Gastrocnemius medialis (tissue), 4 donors: ENCODE data around the gene XPNPEP3. TPM values are rescaled to one million over a fixed set of nuclear protein-coding genes. Genes with fewer than 3 reads are reported as not detected.

Source experiments
- ATAC-seq, 2 donors: fragments of 150-250 bp; one replicate each; pipeline ENCODE4 v1.9.1; 2016
- DNase-seq, 2 donors: peaks; one replicate each; pipeline ENCODE4 v3.0.0-alpha.2; 2019
- H3K27ac ChIP-seq, 4 donors: fragments of 200-600 bp; sonication (generic); 1 replicate in 1 of 4; 2 replicates in 3 of 4; pipeline ENCODE4 v1.5.1; 2016 to 2018; ENCODE audit warnings: mild to moderate bottlenecking in 2 of 4, moderate library complexity in 1 of 4
- H3K27me3 ChIP-seq, 3 donors: fragments of 200-600 bp; sonication (generic) in 2 of 3; 1 replicate in 1 of 3; 2 replicates in 2 of 3; pipeline versions ENCODE4 v1.5.1 to v1.6.0; 2016 to 2019; ENCODE audit warnings: mild to moderate bottlenecking in 1 of 3, moderate library complexity in 1 of 3
- H3K36me3 ChIP-seq, 2 donors: fragments of 200-600 bp; sonication (generic) in 1 of 2; one replicate each; pipeline ENCODE4 v1.5.1; 2017 to 2018
- H3K4me1 ChIP-seq, 2 donors: fragments of 200-600 bp; sonication (generic) in 1 of 2; one replicate each; pipeline ENCODE4 v1.5.1; 2016 to 2017; ENCODE audit warnings: mild to moderate bottlenecking in 2 of 2
- H3K4me3 ChIP-seq, 4 donors: fragments of 200-600 bp; sonication (generic) in 3 of 4; 1 replicate in 1 of 4; 2 replicates in 3 of 4; pipeline ENCODE4 v1.5.1; 2016 to 2019; ENCODE audit warnings: mild to moderate bottlenecking in 2 of 4
- H3K9me3 ChIP-seq, 3 donors: fragments of 200-600 bp; sonication (generic) in 2 of 3; 1 replicate in 1 of 3; 2 replicates in 2 of 3; pipeline ENCODE4 v1.5.1; 2016 to 2019
- CTCF ChIP-seq, 5 experiments: fragments of 450-650 bp in 3 of 5; fragments of 200-600 bp in 2 of 5; sonication (generic) in 2 of 5; IDR thresholded peaks in 4 of 5; conservative IDR thresholded peaks in 1 of 5; 1 replicate in 4 of 5; 2 replicates in 1 of 5; pipeline ENCODE4 v1.5.1; 2016 to 2019; ENCODE audit warnings: antibody characterized with exemption in 5 of 5, mild to moderate bottlenecking in 3 of 5, moderate library complexity in 3 of 5
- POLR2A ChIP-seq, 2 donors: fragments of 450-650 bp; IDR thresholded peaks; one replicate each; pipeline ENCODE4 v1.6.1; 2017; ENCODE audit warnings: antibody characterized with exemption in 2 of 2, mild to moderate bottlenecking in 2 of 2, moderate library complexity in 2 of 2
- in situ Hi-C, 4 donors: fragments of 200-750 bp; cut with MboI; loops; one replicate each; pipeline versions ENCODE4 v1.15.0 to v1.8.0; 2017; ENCODE audit warnings: low sequenced_read_pairs in 4 of 4
- intact Hi-C: fragments of 100-400 bp; cut with DNase I; formaldehyde crosslinking; loops from one replicate; pipeline ENCODE4 v1.15.1; 2023; ENCODE audit warnings: low total_unique reads
- total RNA-seq, 4 donors: library from RNA; depleted of rRNA; stranded (reverse); fragments of >200 nt; gene quantifications; one replicate each; pipeline versions ENCODE4 v1.1.0 to v1.2.3, GENCODE V29; 2016

Gene XPNPEP3
- total RNA-seq, 4 donors from 2014 or later, result 3.6 to 12.4 (median 7.4) TPM

- intact Hi-C loops (no loop called here), in situ Hi-C loops (no loop called here)
- Histone ChIP-seq H3K27ac (no peak overlapping the region), H3K36me3 (peaks cover 0 to 54% of the 10 kb centered on the region in 2 donors), H3K27me3 (no peaks in the 10 kb centered on the region), H3K9me3 (no peaks in the 10 kb centered on the region), H3K4me1 (no peaks in the 10 kb centered on the region), H3K4me3 (no peak overlapping the region)
- no peak for ATAC-seq
- TF ChIP-seq POLR2A (IDR thresholded peaks at IDR 0.05) (no peak), CTCF (IDR thresholded peaks at IDR 0.05 in 4 of 5, conservative IDR thresholded peaks at IDR 0.05 in 1 of 5) (no peak)
- no peak for DNase-seq
Observed at GRCh38 chr22:40972587-40972986, 115.6 kb downstream of the XPNPEP3 start.

GRCh38 chr22:40973144-40973543 lies 116.2 kb downstream of the XPNPEP3 start:
- H3K4me1 ChIP-seq, result no peaks in the 10 kb centered on the region
- H3K4me3 ChIP-seq, result no peak overlapping the region
- in situ Hi-C loops (no loop called here), intact Hi-C loops (no loop called here)
- DNase-seq (no peak), ATAC-seq (no peak)
- H3K36me3 ChIP-seq, result peaks cover 0 to 48% of the 10 kb centered on the region in 2 donors
- no peaks in the 10 kb centered on the region for H3K9me3 ChIP-seq
- no peak overlapping the region for H3K27ac ChIP-seq
- H3K27me3 ChIP-seq, result no peaks in the 10 kb centered on the region
- TF ChIP-seq POLR2A (IDR thresholded peaks at IDR 0.05) (no peak), CTCF (IDR thresholded peaks at IDR 0.05 in 4 of 5, conservative IDR thresholded peaks at IDR 0.05 in 1 of 5) (no peak)

GRCh38 chr22:40975366-40975765 lies 118.4 kb downstream of the XPNPEP3 start:
- in situ Hi-C loops (no loop called here), intact Hi-C loops (no loop called here)
- DNase-seq (no peak), ATAC-seq (no peak)
- Histone ChIP-seq H3K27ac (no peak overlapping the region), H3K9me3 (no peaks in the 10 kb centered on the region), H3K4me1 (no peaks in the 10 kb centered on the region), H3K36me3 (peaks cover 0 to 26% of the 10 kb centered on the region in 2 donors), H3K4me3 (no peak overlapping the region), H3K27me3 (no peaks in the 10 kb centered on the region)
- no peak for TF ChIP-seq POLR2A (IDR thresholded peaks at IDR 0.05)
- TF ChIP-seq CTCF (IDR thresholded peaks at IDR 0.05 in 4 of 5, conservative IDR thresholded peaks at IDR 0.05 in 1 of 5), result no peak

DNA sequence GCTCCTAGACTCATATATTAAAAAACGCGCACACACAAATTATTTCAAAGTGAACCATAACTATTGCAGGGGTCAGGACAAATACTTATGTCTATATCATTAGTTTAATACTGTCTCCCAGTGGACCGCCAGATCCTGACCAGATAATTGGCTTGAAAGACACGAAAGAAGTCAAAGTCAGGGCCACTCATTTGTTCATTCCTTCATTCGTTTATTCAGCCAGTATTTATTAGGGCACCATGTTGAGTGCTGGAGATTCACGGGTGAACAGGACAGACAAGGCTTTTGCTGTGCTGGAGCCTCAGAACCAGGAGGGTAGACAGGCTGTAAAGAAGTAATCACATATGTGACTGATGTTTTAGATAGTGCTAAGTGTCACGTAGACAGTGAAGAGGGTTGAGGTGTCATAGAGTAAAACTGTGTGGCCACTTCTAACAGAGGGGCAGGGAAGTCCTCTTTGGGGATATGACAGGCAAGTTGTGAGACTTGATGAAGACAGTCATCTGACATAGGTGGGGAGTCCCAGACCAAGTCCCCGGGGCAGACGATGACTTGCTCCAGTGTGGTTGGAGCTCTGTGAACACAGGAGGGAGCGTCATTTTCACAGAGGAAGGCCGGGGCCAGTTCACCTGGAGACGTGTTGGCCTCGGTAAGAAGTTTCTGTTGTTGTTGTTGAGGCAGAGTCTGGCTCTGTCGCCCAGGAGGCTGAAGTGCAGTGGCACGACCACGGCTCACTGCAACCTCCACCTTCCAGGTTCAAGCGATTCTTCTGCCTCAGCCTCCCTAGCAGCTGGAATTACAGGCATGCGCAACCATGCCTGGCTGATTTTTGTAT lies 120.1 kb downstream of the XPNPEP3 start:
- H3K27ac ChIP-seq, result no peak overlapping the region
- no peaks in the 10 kb centered on the region for H3K4me1 ChIP-seq
- in situ Hi-C loops (no loop called here), intact Hi-C loops (no loop called here)
- DNase-seq, result no peak
- no peaks in the 10 kb centered on the region for H3K9me3 ChIP-seq
- no peak for ATAC-seq
- H3K4me3 ChIP-seq, result no peak overlapping the region
- no peaks in the 10 kb centered on the region for H3K27me3 ChIP-seq
- peaks cover 0 to 11% of the 10 kb centered on the region in 2 donors for H3K36me3 ChIP-seq
- TF ChIP-seq CTCF (IDR thresholded peaks at IDR 0.05 in 4 of 5, conservative IDR thresholded peaks at IDR 0.05 in 1 of 5) (no peak), POLR2A (IDR thresholded peaks at IDR 0.05) (no peak)
